GM21515 (cell line): ENCODE data around the gene MSTN.
"Not testable (repeated sequence)": the region's sequence is repeated elsewhere in the genome, so short reads cannot be mapped to it uniquely, and the experiment has no call there.

Source experiments
- ATAC-seq: cut with Tn5 transposase; IDR thresholded peaks from one replicate; pipeline ENCODE4 v1.9.1; 2021; ENCODE audit not compliant: unreplicated experiment

The MSTN gene

DNA sequence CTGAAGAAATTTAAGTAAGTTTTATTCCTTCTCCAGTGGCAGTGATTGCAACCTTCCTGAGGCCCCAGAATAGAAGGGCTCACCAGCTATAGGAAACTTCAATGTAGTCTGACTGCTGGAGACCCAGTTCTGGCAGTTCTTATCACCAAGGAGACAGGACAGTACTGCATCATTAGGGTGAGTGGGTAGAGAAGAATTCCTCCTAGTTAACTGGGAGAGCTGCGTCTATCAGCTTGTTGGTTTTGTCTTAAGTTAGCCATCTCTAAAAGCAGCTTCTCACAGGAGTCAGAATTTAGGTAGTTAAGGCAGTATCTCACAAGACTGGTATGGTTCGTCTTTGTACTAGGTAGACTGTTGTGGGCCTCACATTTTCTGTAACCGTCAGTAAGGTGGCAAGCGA lies 3.3 kb upstream of the MSTN start:
- no peak for ATAC-seq

- ATAC-seq = no peak
These were observed 1.1 kb upstream of the MSTN start for GRCh38 chr2:190063624-190064023.

DNA sequence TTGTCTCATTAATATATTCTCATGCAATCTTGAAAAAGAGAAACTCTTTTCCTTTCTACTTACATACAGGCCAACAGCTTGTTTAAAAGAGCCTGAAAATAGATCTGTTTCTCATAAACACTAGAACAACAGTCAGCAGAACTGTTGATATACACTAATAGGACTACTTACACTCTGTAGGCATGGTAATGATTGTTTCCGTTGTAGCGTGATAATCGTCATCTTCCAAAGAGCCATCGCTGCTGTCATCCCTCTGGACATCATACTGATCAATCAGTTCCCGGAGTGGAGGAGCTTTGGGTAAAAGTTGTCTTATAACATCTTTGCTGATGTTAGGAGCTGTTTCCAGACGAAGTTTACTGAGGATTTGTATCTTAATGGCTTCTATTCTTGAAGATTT lies 476 bp downstream of the MSTN start:
- no peak for ATAC-seq

DNA sequence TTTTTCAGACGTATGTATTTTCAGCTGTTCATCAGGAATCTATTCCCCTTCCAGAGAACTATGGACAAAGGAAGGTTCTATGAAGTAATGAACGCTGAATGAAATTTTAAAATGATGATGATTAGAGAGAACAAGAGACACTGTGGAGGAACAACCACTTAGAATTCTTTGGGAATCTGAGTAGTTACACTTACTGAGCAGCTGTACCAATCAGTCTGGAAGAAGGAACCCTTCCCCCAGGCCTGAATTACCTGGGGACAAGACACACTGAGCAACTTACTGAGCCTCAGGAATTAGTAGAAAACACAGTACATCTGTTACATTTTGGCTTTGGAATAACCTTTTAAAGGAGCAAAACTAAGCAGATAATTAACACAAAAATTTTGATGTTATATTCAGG lies 1.9 kb downstream of the MSTN start:
- no peak for ATAC-seq

DNA sequence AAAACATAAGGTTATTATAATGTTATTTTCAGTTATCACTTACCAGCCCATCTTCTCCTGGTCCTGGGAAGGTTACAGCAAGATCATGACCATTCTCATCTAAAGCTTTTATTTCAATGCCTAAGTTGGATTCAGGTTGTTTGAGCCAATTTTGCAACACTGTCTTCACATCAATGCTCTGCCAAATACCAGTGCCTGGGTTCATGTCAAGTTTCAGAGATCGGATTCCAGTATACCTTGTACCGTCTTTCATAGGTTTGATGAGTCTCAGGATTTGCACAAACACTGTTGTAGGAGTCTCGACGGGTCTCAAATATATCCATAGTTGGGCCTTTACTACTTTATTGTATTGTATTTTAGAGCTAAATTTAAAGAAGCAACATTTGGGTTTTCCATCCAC lies 2.5 kb downstream of the MSTN start:
- no peak for ATAC-seq

DNA sequence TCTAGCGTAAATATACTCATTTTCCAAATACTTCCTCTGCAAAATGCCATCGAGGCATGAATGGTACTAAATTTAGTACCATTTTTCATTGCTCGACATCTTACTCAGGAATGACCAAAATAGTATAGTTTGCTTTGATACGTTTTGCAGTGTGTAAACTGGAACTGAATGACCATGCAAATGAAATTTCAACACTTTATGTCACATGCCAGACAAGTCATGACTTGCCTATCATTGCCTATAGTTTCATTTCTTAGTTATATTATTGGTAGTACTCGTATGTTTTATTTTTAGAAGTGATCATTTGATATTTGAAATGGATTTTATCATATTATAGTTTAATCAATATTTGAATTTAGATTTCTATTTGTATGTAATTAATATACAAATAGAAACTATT lies 9.1 kb downstream of the MSTN start:
- no peak for ATAC-seq

DNA sequence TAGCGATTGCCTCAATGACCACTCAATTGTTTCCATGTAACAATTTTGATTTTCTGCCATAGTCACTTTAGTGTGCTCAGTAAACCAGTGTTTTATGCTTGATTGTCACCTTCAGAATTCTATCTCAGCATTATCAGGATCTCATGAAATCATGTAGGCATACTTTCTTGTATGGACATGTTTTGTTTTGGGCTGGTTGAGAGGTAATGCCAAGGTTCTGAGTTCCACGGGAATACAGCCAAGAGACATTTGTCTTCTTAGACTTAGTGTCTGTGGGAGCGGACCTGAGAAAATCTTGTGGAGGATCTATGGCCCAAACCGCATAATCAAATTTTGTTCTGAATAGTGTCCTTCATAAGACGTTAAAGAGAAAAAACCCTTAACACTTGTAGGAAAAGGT lies 10.2 kb downstream of the MSTN start:
- ATAC-seq = no peak

DNA sequence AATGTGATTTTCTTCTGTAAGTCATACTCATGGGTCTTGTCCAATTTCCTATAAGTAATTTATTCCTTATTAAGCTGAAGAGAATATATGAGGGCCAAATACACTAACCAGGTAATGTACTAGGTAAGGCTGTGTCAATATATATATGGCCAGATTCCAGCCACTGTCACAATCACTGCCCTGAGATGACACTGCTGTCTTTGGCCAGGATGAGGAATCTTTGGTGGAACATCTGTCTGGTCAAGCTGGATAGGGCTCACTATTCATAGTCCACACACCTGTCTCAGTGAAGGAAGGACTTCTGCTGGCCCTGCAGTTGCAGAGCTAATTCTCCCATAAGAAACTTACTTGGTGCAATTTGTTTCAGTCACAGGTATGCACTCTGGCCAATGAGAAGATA lies 11.3 kb downstream of the MSTN start:
- ATAC-seq = no peak

- ATAC-seq = no peak
These were observed 12.5 kb downstream of the MSTN start for GRCh38 chr2:190050001-190050400.

GRCh38 chr2:190044866-190045265 lies 17.7 kb downstream of the MSTN start:
- ATAC-seq = no peak

GRCh38 chr2:190043441-190043840 lies 19.1 kb downstream of the MSTN start:
- ATAC-seq = no peak

DNA sequence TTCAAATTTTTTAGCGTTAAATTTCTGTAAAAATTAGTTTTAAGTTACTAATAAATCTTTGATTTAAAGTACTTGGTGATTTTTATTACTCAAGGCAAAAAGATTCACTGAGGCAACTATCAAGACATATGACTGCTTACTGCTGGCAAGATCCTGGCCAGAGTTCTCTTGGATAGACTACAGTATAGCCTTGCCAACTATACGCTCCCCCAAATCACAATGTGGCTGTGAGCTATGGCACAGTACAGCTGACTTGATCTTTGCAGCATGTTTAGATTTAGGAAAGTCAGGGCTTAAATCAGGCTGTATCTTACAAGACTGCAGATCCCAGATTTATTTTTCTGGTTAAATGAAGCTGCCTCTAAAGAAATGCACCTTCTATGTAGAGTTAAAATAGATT lies 26.5 kb downstream of the MSTN start:
- no peak for ATAC-seq

GRCh38 chr2:190034417-190034816 lies 28.1 kb downstream of the MSTN start:
- ATAC-seq = not testable (repeated sequence)

DNA sequence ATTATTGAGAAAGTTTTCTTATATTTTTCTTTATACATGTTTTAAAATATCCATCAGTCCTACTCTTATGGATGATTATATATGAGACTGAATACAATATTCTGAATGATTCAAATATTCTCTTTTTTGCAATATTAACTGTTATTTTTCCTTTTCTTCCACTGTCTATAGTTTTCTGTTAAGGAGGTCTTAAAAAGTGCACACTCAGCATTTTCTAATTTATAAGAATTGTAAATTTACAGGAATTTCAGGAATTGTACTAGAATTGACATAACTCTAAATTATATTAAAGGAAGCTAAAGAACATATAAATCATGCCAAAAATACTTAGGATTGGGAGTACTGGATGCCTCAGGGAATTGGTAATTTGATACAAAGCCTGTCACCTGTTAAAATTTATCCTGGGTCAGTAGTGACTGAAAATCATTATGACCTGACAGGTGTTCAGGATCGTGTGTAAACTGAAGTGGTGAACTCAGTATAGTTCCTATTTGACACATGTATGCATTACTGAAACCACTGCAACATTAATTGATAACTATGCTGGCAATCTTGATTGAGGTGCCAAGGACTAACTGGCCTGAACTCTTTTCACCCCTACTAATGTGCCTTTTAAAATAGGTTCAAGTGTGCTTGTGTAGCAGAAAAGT lies 30.4 kb downstream of the MSTN start:
- no peak for ATAC-seq

- no peak for ATAC-seq
These were observed 38.7 kb downstream of the MSTN start for GRCh38 chr2:190023860-190024259.

DNA sequence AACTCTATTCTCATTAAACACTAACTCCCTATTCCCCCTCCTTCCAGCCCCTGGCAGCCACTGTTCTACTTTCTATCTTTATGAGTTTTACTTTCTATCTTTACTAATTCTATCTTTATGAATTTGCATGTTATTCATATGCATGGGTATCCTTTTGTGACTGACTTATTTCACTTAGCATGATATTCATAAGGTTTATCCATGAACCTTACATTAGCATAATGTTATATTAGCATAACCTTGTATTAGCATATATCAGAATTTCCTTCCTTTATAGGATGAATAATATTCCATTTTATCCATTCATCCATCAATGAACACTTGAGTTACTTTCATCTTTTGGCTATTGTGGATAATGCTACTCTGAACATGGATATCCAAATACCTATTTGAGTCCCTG lies 41.8 kb downstream of the MSTN start:
- ATAC-seq = no peak

DNA sequence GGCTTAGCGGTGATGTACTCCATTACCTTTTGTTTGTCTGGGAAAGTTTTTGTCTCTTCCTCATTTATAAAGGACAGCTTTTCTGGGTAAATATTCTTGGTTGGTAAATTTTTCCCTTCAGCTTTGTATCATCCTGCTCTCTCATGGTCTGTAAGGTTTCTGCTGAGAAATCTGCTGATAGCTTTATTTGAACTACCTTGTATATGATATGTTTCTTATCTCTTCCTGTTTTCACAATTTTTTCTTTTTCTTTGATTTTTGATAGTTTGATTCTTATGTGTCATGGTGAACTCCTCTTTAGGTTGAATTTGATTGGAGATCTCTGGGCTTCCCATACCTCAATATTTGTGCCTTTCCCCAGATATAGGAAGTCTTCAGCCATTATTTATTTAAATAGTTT lies 44.7 kb downstream of the MSTN start:
- no peak for ATAC-seq

GRCh38 chr2:190015969-190016368 lies 46.6 kb downstream of the MSTN start:
- ATAC-seq = not testable (repeated sequence)
